ENCODE measurements around the gene CD4.

DNA sequence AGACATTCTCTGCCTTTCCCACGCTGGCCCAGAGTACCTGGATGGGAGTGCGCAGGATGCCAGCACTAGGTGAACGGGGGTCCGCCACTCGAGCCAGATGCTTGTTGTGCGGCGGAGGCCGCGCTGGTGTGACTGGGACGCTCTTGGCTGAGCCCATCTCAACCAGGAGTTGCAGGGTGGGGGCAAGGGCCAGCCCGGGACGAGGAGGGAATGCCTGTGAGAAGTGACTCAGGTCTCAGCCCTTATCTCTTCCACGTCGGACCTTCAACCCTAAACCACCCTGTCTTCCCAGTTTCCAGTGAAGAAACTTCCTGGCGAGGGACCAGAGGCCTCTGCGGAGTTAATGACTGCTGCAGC lies 61.4 kb downstream of the CD4 start:
- TF ChIP-seq, protein P1, sequence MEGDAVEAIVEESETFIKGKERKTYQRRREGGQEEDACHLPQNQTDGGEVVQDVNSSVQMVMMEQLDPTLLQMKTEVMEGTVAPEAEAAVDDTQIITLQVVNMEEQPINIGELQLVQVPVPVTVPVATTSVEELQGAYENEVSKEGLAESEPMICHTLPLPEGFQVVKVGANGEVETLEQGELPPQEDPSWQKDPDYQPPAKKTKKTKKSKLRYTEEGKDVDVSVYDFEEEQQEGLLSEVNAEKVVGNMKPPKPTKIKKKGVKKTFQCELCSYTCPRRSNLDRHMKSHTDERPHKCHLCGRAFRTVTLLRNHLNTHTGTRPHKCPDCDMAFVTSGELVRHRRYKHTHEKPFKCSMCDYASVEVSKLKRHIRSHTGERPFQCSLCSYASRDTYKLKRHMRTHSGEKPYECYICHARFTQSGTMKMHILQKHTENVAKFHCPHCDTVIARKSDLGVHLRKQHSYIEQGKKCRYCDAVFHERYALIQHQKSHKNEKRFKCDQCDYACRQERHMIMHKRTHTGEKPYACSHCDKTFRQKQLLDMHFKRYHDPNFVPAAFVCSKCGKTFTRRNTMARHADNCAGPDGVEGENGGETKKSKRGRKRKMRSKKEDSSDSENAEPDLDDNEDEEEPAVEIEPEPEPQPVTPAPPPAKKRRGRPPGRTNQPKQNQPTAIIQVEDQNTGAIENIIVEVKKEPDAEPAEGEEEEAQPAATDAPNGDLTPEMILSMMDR (IDR thresholded peaks at IDR 0.05 in 4 of 5, conservative IDR thresholded peaks at IDR 0.05 in 1 of 5): no peak
- no peak for TF ChIP-seq POLR2A (IDR thresholded peaks at IDR 0.05)
